ENCODE results near the gene GHSR.

The GHSR gene

GRCh38 chr3:172447611-172448579, at the start of gene GHSR:
Gene GHSR (minus strand): TSS chr3:172448456. CDS start chr3:172448413, 43 bp downstream.
- peak; percentile 13 for DNase-seq

- DNase-seq = peak; percentile 45
Measured at GRCh38 chr3:172490198-172490669, 42.0 kb upstream of the GHSR start.

GRCh38 chr3:172478116-172478515, 29.9 kb upstream of the GHSR start:
- no peak for DNase-seq

DNA sequence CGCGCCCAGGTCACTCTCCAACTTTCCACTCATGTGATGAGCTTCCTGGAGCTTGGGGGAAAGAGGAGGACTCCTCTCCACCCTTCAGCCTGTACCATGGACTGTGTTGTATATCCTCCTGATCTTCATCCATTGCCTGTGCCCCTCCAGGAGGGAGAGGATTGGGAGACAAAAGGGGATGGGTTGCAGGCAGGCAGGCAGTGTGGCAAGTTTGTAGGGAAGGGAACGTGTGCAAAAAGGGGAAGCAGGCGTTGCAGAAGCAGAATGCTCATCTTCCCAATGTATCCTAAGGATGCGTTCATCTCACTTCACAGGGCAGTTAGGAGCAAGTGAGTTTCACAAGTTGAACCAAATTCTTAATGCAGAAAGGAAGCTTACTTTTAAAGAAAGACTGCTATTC, 28.1 kb upstream of the GHSR start:
- no peak for DNase-seq

GRCh38 chr3:172475703-172476102, 27.4 kb upstream of the GHSR start:
- DNase-seq = no peak

DNA sequence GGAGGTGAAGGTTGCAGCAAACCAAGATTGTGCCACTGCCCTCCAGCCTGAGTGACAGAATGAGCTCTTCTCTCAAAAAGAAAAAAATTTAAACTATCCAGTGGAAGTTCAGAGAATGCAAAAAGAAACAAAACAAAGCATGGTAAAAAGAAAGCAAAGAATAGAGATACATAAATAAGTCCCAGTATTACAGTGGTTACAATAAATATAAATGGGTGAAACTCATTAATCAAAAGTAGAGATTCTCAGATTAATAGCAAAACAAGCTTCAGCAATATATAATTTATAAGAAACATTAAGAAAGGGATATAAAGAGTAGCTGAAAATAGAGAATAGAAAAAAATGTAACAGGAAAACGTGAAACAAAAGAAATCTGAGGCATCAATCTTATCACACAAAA, 23.6 kb upstream of the GHSR start:
- no peak for DNase-seq

DNA sequence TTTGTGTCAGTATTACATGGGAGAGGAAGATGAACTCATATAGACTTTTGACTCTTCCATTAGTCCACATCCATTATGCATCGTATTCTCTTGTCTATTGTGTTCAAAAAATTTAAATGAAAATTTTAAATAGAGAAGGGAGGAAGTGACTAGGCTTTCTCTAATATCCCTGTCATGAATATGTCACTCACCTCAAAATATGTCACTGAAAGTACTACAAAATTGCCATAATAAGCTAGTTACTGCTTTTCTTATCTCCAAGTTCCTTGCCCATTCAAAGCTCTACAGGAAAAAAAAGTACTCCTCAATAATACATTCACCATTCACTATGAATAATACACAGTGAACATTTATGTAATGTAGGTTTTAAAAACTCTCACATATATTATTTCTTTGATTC, 22.3 kb upstream of the GHSR start:
- DNase-seq = no peak

DNA sequence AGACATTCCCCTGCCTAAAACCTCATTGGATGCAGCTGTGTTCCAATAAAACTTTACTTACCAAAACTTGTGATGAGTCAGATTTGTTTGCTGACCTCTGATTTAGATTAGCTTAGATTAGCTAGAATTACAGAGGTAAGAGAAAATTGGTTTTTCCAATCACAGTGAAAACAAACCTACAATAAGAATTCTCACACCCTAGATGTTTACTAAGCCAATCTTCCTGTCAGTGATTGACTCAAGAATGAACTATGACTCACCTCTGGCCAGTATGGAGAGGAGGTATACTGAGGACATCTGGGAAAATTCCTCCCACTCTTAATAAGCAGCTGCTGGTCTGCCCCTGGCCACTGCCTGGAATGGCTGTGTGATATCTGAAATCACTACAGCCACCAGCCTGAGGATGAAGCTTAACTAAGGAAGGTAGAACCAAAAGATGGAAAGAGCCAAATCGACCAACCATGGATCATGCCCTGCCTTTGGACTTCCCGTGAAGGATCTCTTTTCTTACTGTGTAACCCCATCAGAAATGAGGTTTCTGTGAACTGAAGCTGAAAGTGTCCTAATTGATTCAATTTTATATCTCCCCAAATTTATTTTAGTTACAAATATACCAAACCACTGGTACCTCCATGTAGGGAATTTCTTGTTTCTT, 19.0 kb upstream of the GHSR start:
- DNase-seq = no peak

- DNase-seq = no peak
Measured at GRCh38 chr3:172466553-172467130, 18.4 kb upstream of the GHSR start.

GRCh38 chr3:172465281-172465680, 17.0 kb upstream of the GHSR start:
- DNase-seq = no peak

- no peak for DNase-seq
Measured at GRCh38 chr3:172464306-172464705, 16.1 kb upstream of the GHSR start.

DNA sequence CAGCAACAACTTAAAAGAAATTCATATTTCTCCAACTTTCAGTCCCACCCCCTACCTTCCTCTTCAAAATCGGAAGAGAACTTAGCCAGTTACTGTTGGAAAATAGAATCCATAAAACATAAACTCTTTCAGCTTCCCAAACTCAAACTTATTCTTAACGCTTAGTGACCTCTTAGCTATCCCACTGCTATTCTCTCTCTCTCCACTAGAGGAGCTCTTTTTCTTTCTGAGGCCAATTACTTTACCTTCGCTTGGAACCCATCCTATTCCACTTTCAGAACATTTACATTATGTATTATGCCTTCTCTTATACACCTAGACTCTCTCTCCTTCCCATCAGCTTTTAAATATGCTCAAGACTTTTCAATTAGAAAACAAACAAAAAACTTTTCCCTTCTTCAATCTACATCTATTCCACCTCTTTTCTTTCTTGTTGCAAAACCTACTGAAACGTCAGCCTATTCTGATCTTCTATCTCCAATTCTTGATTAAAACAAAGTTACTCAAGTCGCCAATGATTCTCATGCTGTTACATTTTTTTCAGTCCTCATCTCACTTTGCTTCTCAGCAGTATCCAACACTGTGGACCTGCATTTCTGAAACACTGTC, 13.4 kb upstream of the GHSR start:
- no peak for DNase-seq

DNA sequence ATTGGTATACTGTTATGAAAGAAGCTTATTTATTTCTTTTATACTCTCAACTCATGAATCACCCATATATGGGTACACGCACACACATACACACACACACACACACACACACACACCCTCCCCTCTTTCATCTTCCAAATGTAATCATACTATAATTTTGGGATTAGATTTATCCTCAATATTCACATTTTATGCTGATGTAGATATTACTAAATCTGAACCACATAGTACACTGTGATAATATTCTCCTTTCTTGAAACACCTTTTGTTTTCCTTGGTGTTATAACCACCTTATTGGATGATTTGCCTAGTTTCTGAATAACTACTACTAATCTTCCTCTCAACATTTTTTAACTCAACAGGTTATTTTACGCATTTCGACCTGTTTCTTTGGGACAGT, 8.1 kb upstream of the GHSR start:
- no peak for DNase-seq

- no peak for DNase-seq
Measured at GRCh38 chr3:172454180-172454579, 5.9 kb upstream of the GHSR start.

GRCh38 chr3:172449466-172450149, 1.4 kb upstream of the GHSR start:
- no peak for DNase-seq

DNA sequence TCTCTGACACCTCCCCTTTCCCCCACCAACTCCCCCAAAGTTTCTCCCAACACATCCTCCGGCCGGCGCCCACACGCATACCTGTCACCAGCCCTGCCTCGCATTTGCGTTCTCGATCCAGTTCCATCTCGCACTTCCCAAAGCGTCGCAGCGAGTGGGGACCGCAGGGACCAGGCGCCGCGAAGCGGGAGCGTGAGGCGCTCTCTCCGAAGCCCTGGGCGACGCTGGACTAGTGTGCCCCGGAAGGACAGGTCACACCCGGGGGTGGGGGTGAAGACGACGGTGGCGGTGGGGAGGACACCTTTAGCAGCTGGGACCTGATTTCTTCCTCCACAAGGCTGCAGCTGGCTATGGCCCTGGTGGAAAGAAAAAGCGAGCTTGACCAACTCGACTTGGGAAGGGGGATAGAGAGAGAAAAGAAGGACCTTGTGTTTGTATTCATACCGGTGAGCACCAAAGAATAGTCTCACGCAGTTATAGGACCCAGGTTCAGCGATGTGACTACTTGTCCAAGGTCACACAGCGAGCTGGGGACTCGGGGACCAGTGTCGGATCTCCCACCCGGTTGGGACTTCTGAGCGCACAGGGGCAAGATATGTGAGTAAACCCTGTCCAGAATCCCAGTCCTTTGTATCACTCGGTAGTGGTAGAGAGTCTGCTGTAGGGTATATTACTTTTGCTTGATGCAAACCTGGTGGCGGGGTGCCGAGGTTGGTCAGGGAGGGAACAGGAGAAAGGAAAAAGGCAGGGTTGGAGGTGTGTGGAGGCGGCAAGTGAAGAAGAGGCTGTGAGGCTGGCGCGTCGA, 607 bp upstream of the GHSR start:
- no peak for DNase-seq

- no peak for DNase-seq
Measured at GRCh38 chr3:172446198-172446597, 2.1 kb downstream of the GHSR start.

- DNase-seq = no peak
Measured at GRCh38 chr3:172444821-172445220, 3.4 kb downstream of the GHSR start.

DNA sequence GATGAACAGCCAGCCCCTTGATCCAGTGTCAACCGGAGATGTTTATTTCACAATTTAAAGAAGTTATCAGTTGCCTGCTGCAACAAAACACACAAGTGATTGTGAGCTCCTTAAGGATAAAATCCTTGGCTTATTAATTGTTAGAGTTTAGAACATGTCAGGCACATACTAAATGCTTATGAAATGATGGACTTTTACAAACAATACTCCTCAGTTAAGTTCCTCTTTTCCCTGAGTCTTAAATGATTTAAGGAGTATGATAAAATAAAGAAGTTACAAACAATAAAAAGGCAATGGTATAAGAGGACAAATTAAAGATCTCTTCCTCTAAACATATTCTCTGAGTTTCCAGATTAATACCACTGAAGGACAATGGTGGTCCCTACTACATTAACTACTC, 5.7 kb downstream of the GHSR start:
- no peak for DNase-seq

- DNase-seq = no peak
Measured at GRCh38 chr3:172441581-172441980, 6.7 kb downstream of the GHSR start.

GRCh38 chr3:172438186-172438585, 10.1 kb downstream of the GHSR start:
- DNase-seq = no peak

DNA sequence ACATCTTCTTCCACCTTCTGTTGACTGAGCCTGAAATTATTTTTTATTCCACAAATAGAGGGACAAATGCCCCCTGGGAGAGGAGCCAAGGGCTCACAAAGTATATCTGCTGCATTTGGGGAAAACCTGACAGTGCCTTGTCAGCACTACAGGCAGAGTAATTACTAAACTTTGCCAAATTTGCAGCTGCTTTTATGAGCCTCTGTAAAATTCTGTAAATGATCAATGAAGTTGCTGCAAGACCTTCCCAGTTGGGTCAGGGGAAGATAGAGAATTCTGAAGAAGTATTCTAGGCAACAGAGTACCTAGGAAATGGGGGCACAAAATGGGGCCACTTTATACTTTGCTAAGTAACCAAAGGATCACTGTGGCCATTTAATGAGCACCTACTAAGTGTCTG, 10.5 kb downstream of the GHSR start:
- no peak for DNase-seq

Data from NCI-H1092 treated with DMSO at 0.1 percent for 48 hours (cell line).